ENCODE data around the gene DENND4C. TPM values are rescaled to one million over a fixed set of nuclear protein-coding genes. Genes with fewer than 3 reads are reported as not detected.

Gene DENND4C
- total RNA-seq, 1 experiment from 2014 or later = 22.6 TPM

DNA sequence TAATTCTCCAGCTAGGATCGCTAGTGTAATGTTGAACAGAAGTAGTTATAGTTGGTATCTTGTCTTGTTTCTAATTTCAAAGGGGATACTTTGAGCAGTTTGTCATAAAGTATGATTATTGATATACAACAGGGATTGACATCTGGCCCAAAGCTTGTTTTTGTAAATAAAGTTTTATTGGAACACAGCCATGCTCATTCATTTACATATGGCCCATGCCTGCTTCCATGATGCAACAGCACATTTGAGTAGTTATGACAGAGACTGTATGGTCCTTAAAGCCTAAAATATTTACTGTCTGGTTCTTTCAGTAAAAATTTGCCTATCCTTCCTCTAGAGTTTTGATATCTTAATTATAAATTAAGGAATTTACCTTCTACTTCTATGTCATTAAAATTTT lies 79.8 kb downstream of the DENND4C start:
- Mint-ChIP-seq H3K9me3 (no peaks in the 10 kb centered on the region), H3K27ac (no peak overlapping the region), H3K36me3 (peaks cover 11% of the 10 kb centered on the region), H3K4me1 (no peaks in the 10 kb centered on the region), H3K27me3 (ENCODE audit: low read depth) (no peaks in the 10 kb centered on the region), H3K4me3 (no peak overlapping the region)
- no peak for TF ChIP-seq JAZF1 (CRISPR knock-in tag; IDR thresholded peaks at IDR 0.05)
- TF ChIP-seq NR3C1 (CRISPR knock-in tag; conservative IDR thresholded peaks at IDR 0.05; ENCODE audit: low read depth) = no peak
- no peak for TF ChIP-seq NR2C2 (CRISPR knock-in tag; IDR thresholded peaks at IDR 0.05)
- TF ChIP-seq, protein P1, sequence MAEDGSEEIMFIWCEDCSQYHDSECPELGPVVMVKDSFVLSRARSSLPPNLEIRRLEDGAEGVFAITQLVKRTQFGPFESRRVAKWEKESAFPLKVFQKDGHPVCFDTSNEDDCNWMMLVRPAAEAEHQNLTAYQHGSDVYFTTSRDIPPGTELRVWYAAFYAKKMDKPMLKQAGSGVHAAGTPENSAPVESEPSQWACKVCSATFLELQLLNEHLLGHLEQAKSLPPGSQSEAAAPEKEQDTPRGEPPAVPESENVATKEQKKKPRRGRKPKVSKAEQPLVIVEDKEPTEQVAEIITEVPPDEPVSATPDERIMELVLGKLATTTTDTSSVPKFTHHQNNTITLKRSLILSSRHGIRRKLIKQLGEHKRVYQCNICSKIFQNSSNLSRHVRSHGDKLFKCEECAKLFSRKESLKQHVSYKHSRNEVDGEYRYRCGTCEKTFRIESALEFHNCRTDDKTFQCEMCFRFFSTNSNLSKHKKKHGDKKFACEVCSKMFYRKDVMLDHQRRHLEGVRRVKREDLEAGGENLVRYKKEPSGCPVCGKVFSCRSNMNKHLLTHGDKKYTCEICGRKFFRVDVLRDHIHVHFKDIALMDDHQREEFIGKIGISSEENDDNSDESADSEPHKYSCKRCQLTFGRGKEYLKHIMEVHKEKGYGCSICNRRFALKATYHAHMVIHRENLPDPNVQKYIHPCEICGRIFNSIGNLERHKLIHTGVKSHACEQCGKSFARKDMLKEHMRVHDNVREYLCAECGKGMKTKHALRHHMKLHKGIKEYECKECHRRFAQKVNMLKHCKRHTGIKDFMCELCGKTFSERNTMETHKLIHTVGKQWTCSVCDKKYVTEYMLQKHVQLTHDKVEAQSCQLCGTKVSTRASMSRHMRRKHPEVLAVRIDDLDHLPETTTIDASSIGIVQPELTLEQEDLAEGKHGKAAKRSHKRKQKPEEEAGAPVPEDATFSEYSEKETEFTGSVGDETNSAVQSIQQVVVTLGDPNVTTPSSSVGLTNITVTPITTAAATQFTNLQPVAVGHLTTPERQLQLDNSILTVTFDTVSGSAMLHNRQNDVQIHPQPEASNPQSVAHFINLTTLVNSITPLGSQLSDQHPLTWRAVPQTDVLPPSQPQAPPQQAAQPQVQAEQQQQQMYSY (CRISPR knock-in tag; IDR thresholded peaks at IDR 0.05) = no peak
- TF ChIP-seq, protein P2, sequence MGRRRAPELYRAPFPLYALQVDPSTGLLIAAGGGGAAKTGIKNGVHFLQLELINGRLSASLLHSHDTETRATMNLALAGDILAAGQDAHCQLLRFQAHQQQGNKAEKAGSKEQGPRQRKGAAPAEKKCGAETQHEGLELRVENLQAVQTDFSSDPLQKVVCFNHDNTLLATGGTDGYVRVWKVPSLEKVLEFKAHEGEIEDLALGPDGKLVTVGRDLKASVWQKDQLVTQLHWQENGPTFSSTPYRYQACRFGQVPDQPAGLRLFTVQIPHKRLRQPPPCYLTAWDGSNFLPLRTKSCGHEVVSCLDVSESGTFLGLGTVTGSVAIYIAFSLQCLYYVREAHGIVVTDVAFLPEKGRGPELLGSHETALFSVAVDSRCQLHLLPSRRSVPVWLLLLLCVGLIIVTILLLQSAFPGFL (CRISPR knock-in tag; IDR thresholded peaks at IDR 0.05; ENCODE audit: borderline replicate concordance) = no peak
- ChIA-PET CTCF (no interaction called here), POLR2A (no interaction called here)
- DNase-seq (ENCODE audit: low spot score) (no peak), ATAC-seq (no peak)

GRCh38 chr9:19313573-19313972 lies 83.1 kb downstream of the DENND4C start:
- H3K9me3 Mint-ChIP-seq = no peaks in the 10 kb centered on the region
- ChIA-PET POLR2A (no interaction called here), CTCF (no interaction called here)
- peak overlapping the region; percentile 63 for H3K27ac Mint-ChIP-seq
- no peak for TF ChIP-seq ZNF423 (CRISPR knock-in tag; IDR thresholded peaks at IDR 0.05)
- TF ChIP-seq JAZF1 (CRISPR knock-in tag; IDR thresholded peaks at IDR 0.05) = no peak
- H3K36me3 Mint-ChIP-seq = peaks cover 9% of the 10 kb centered on the region
- H3K27me3 Mint-ChIP-seq (ENCODE audit: low read depth) = no peaks in the 10 kb centered on the region
- H3K4me3 Mint-ChIP-seq = no peak overlapping the region
- no peak for ATAC-seq
- no peaks in the 10 kb centered on the region for H3K4me1 Mint-ChIP-seq
- no peak for DNase-seq (ENCODE audit: low spot score)

DNA sequence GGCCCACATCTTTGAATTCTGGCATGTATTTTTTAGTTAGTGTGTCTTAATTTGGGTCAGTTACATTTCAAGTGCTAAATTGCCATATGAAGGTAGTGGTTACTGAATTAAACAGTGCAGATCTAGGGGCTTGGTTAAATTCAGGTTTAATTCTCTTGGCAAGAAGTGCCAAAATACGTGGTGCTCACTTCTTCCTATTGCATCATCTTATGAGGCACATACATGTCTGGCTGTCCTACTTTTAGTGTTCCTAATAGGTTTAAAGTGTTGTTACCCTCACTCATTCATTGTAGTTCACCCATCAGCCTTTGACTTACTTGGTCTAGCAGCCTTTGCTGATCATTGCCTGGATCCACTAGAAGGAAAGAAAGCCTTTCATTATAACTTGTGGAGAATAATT lies 90.0 kb downstream of the DENND4C start:
- peaks cover 15% of the 10 kb centered on the region for H3K36me3 Mint-ChIP-seq
- H3K9me3 Mint-ChIP-seq = no peaks in the 10 kb centered on the region
- no peak for TF ChIP-seq SP1 (CRISPR knock-in tag; conservative IDR thresholded peaks at IDR 0.05)
- no peak for TF ChIP-seq ZNF396 (CRISPR knock-in tag; IDR thresholded peaks at IDR 0.05; ENCODE audit: borderline replicate concordance)
- no peak for TF ChIP-seq FOXP1 (CRISPR knock-in tag; IDR thresholded peaks at IDR 0.05; ENCODE audit: borderline replicate concordance)
- TF ChIP-seq CREB1 (CRISPR knock-in tag; IDR thresholded peaks at IDR 0.05) = no peak
- no peak for TF ChIP-seq NR1H2 (CRISPR knock-in tag; IDR thresholded peaks at IDR 0.05)
- TF ChIP-seq GABPB1 (CRISPR knock-in tag; IDR thresholded peaks at IDR 0.05) = no peak
- no peak for TF ChIP-seq ZBTB21 (CRISPR knock-in tag; IDR thresholded peaks at IDR 0.05; ENCODE audit: borderline replicate concordance)
- TF ChIP-seq AFF4 (CRISPR knock-in tag; IDR thresholded peaks at IDR 0.05; ENCODE audit: borderline replicate concordance) = no peak
- TF ChIP-seq, protein P3, sequence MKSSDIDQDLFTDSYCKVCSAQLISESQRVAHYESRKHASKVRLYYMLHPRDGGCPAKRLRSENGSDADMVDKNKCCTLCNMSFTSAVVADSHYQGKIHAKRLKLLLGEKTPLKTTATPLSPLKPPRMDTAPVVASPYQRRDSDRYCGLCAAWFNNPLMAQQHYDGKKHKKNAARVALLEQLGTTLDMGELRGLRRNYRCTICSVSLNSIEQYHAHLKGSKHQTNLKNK (CRISPR knock-in tag; IDR thresholded peaks at IDR 0.05) = no peak
- no peak for TF ChIP-seq ZNF416 (CRISPR knock-in tag; IDR thresholded peaks at IDR 0.05)
- TF ChIP-seq ZNF425 (CRISPR knock-in tag; conservative IDR thresholded peaks at IDR 0.05) = no peak
- TF ChIP-seq TP53 (CRISPR knock-in tag; IDR thresholded peaks at IDR 0.05) = no peak
- TF ChIP-seq NFE2L1 (CRISPR knock-in tag; IDR thresholded peaks at IDR 0.05) = no peak
- TF ChIP-seq ATF1 (CRISPR knock-in tag; IDR thresholded peaks at IDR 0.05) = no peak
- TF ChIP-seq SMAD4 (CRISPR knock-in tag; IDR thresholded peaks at IDR 0.05) = no peak
- TF ChIP-seq RELA (CRISPR knock-in tag; IDR thresholded peaks at IDR 0.05; ENCODE audit: borderline replicate concordance) = no peak
- ChIA-PET POLR2A (no interaction called here), CTCF (interaction anchor here (2.0 kb wide), 1 partner anchor 144 kb away, joined by 4 read pairs; no protein-coding TSS in a partner anchor)
- no peak for ATAC-seq
- H3K4me1 Mint-ChIP-seq = no peaks in the 10 kb centered on the region
- no peak overlapping the region for H3K4me3 Mint-ChIP-seq
- no peak for DNase-seq (ENCODE audit: low spot score)
- H3K27ac Mint-ChIP-seq = no peak overlapping the region
- H3K27me3 Mint-ChIP-seq (ENCODE audit: low read depth) = no peaks in the 10 kb centered on the region

All from WTC11 (cell line).